Kidney (tissue), 14 donors: Measurements from ENCODE around the gene TNPO1. TPM values are rescaled to one million over a fixed set of nuclear protein-coding genes. Genes with fewer than 3 reads are reported as not detected.

Experiments used
- DNase-seq, 5 donors: peaks; one replicate each; pipeline ENCODE4 v3.0.0-alpha.2; 2013 to 2020
- FAIRE-seq: peaks from 2 replicates; lab custom pipeline; 2012; peaks lifted over from hg19 to GRCh38; lab: Jason Lieb, UNC
- H3K27ac ChIP-seq, 2 donors: one replicate each; pipeline ENCODE4 v1.7.0; 2013; ENCODE audit warnings: low read depth in 2 of 2, low read length in 2 of 2, inconsistent platforms in 1 of 2
- H3K27me3 ChIP-seq: one replicate; pipeline ENCODE4 v1.7.1; 2013; ENCODE audit warnings: low read length, inconsistent platforms; ENCODE audit not compliant: control insufficient read depth, insufficient read depth
- H3K36me3 ChIP-seq, 3 donors: one replicate each; pipeline versions ENCODE4 v1.7.0 to v1.7.1; 2013; ENCODE audit warnings: low read length in 3 of 3, control low read depth in 1 of 3, inconsistent platforms in 1 of 3; ENCODE audit not compliant: insufficient read depth in 3 of 3, control insufficient read depth in 2 of 3
- H3K4me1 ChIP-seq, 3 donors: one replicate each; pipeline versions ENCODE4 v1.7.0 to v1.7.1; 2013; ENCODE audit warnings: low read length in 3 of 3, inconsistent platforms in 1 of 3, low read depth in 1 of 3; ENCODE audit not compliant: control insufficient read depth in 2 of 3, insufficient read depth in 2 of 3
- H3K4me3 ChIP-seq, 3 donors: one replicate each; pipeline versions ENCODE4 v1.7.0 to v1.8.1; 2013; ENCODE audit warnings: low read length in 3 of 3, control low read depth in 1 of 3, inconsistent platforms in 1 of 3
- H3K9ac ChIP-seq, 3 donors: one replicate each; pipeline versions ENCODE4 v1.7.0 to v1.7.1; 2013; ENCODE audit warnings: low read length in 3 of 3, control low read depth in 1 of 3, inconsistent platforms in 1 of 3
- H3K9me3 ChIP-seq, 3 donors: one replicate each; pipeline versions ENCODE4 v1.7.0 to v1.7.1; 2013; ENCODE audit warnings: low read length in 3 of 3, control low read depth in 1 of 3, inconsistent platforms in 1 of 3; ENCODE audit not compliant: control insufficient read depth in 2 of 3, insufficient read depth in 1 of 3
- intact Hi-C: fragments of 100-400 bp; cut with DNase I; formaldehyde crosslinking; loops from one replicate; pipeline ENCODE4 v1.11.1; 2022
- polyA plus RNA-seq: library from polyadenylated mRNA; stranded (reverse); fragments of 350-450 nt; fragmentation: Illumina TruSeq; extraction: RNeasy Lipid Tissue Mini Kit (QIAGEN cat#74804); gene quantifications from one replicate; pipeline ENCODE4 v1.2.3, GENCODE V29; 2014; ENCODE audit warnings: low read depth, low replicate concordance; ENCODE audit not compliant: insufficient read depth
- total RNA-seq: library from RNA; stranded (reverse); fragmentation: NEBNext Ultra II Directional; extraction: Animal tissue kit (Norgen Biotek cat#: 25700); gene quantifications from one replicate; pipeline ENCODE4 v1.2.1, GENCODE V29; 2021
- TF ChIP-seq, protein P1 (sequence below): IDR thresholded peaks from 3 replicates; pipeline ENCODE4 v1.5.1; 2012; ENCODE audit warnings: mild to moderate bottlenecking, moderate library complexity, borderline replicate concordance; ENCODE audit not compliant: insufficient read depth; ENCODE audit errors: extremely low read depth
- donor health status: control.
- donor health status: control.
- donor health status: control.
- donor health status: control.
- donor health status: control.
- donor health status: DM: yes; HTN: yes; CAD: no.
- donor health status: Normal renal cell carcinoma (clear cell type).

TNPO1 gene
- total and polyA plus RNA-seq, 2 donors from 2014 or later, result 15.6 to 86.6 TPM

DNA sequence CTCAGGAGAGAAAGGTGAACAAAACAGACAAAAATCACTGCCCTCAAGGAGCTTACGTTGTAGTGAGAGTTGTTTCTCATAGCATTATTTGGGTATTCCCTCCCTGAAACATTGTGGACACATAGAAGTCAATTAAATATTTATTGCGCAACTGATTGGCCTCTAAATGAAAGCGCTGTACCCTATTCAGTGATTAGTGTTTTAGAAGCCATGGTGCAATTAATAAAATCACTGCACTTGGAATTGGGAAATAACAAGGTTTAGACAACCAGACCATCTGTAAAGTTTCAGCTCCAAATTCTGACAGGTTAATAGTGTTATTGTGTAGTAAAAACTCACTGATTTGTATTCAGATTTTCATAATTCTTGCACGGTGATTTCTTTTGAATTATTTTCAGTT, 35.9 kb downstream of the TNPO1 start:
- no peaks in the 10 kb centered on the region for H3K9me3 ChIP-seq
- no peak for FAIRE-seq
- H3K27me3 ChIP-seq, result no peaks in the 10 kb centered on the region
- peak in 1 of 5 donors; percentile 16 for DNase-seq
- no peak overlapping the region for H3K4me3 ChIP-seq
- no peak overlapping the region for H3K27ac ChIP-seq
- H3K36me3 ChIP-seq, result peaks cover 2 to 13% (median 3%) of the 10 kb centered on the region in 3 donors
- H3K4me1 ChIP-seq, result peaks cover 0 to 14% (median 10%) of the 10 kb centered on the region in 3 donors
- intact Hi-C loops, result no loop called here
- TF ChIP-seq, protein P1, sequence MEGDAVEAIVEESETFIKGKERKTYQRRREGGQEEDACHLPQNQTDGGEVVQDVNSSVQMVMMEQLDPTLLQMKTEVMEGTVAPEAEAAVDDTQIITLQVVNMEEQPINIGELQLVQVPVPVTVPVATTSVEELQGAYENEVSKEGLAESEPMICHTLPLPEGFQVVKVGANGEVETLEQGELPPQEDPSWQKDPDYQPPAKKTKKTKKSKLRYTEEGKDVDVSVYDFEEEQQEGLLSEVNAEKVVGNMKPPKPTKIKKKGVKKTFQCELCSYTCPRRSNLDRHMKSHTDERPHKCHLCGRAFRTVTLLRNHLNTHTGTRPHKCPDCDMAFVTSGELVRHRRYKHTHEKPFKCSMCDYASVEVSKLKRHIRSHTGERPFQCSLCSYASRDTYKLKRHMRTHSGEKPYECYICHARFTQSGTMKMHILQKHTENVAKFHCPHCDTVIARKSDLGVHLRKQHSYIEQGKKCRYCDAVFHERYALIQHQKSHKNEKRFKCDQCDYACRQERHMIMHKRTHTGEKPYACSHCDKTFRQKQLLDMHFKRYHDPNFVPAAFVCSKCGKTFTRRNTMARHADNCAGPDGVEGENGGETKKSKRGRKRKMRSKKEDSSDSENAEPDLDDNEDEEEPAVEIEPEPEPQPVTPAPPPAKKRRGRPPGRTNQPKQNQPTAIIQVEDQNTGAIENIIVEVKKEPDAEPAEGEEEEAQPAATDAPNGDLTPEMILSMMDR, result no peak
- no peak overlapping the region for H3K9ac ChIP-seq

DNA sequence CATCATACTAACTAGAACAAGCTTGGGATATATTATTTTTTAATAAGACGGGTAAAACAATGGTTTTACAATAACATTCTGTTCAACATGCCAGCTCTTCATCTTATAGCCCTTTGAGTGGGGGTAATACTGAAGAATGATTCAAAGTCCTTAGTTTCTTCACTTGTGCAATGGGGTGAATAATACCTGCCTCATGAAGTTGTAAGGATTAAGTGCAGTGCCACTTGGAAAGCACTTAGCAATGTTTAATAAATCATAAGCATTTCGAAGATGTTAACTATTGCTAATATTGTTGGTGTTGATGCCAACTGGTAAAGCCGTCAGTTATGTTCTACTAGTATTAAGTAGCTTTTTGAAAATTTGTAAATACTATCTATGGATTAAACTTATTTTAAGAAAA, 38.0 kb downstream of the TNPO1 start:
- Histone ChIP-seq H3K9me3 (no peaks in the 10 kb centered on the region), H3K9ac (no peak overlapping the region), H3K36me3 (peaks cover 2 to 14% (median 3%) of the 10 kb centered on the region in 3 donors), H3K4me3 (no peak overlapping the region), H3K4me1 (peaks cover 0 to 9% (median 9%) of the 10 kb centered on the region in 3 donors), H3K27me3 (no peaks in the 10 kb centered on the region), H3K27ac (no peak overlapping the region)
- FAIRE-seq (no peak), DNase-seq (no peak)
- intact Hi-C loops, result no loop called here
- TF ChIP-seq, protein P1, result no peak

DNA sequence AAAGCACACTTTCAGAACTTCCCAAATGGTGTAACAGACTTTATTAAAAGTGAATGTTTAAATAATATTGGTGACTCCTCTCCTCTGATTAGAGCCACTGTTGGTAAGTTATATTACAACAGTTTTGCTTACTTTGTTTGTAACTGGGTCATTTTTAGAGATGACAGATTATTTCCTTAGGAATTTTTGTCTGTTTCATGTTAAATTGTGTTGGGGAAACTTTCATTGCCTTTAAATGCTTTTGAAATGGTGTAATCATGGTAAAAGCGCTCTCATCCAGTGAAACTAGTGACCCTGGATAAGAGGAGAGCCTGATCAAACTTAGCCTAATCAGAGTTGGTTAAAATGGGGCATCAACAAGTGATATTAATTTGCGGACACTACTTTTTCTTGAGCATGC, 39.4 kb downstream of the TNPO1 start:
- H3K4me1 ChIP-seq, result peaks cover 0 to 6% (median 4%) of the 10 kb centered on the region in 3 donors

More for the DNA sequence above, 39.4 kb downstream of the TNPO1 start:
- DNase-seq (no peak), FAIRE-seq (no peak)
- Histone ChIP-seq H3K27ac (no peak overlapping the region), H3K9me3 (no peaks in the 10 kb centered on the region), H3K4me3 (no peak overlapping the region), H3K9ac (no peak overlapping the region), H3K36me3 (peaks cover 3 to 20% (median 4%) of the 10 kb centered on the region in 3 donors), H3K27me3 (no peaks in the 10 kb centered on the region)
- TF ChIP-seq, protein P1, result no peak
- intact Hi-C loops, result no loop called here
